Measurements from ENCODE around the gene FUZ.

GRCh38 chr19:49848938-49849337 lies 35.8 kb upstream of the FUZ start:
- TF ChIP-seq, protein P1, sequence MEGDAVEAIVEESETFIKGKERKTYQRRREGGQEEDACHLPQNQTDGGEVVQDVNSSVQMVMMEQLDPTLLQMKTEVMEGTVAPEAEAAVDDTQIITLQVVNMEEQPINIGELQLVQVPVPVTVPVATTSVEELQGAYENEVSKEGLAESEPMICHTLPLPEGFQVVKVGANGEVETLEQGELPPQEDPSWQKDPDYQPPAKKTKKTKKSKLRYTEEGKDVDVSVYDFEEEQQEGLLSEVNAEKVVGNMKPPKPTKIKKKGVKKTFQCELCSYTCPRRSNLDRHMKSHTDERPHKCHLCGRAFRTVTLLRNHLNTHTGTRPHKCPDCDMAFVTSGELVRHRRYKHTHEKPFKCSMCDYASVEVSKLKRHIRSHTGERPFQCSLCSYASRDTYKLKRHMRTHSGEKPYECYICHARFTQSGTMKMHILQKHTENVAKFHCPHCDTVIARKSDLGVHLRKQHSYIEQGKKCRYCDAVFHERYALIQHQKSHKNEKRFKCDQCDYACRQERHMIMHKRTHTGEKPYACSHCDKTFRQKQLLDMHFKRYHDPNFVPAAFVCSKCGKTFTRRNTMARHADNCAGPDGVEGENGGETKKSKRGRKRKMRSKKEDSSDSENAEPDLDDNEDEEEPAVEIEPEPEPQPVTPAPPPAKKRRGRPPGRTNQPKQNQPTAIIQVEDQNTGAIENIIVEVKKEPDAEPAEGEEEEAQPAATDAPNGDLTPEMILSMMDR (IDR thresholded peaks at IDR 0.05; ENCODE audit: insufficient read depth, low read length, poor library complexity, severe bottlenecking): no peak
- TF ChIP-seq EZH2phosphoT487 (conservative IDR thresholded peaks at IDR 0.05; ENCODE audit: low read length): no peak
